Measurements from ENCODE around the gene AKR1B1. TPM values are rescaled to one million over a fixed set of nuclear protein-coding genes. Genes with fewer than 3 reads are reported as not detected.

AKR1B1 gene
- total RNA-seq, 1 experiment from 2014 or later = 135 TPM

- DNase-seq (ENCODE audit: low spot score) (no peak), ATAC-seq (no peak)
- no peaks in the 10 kb centered on the region for H3K27me3 Mint-ChIP-seq (ENCODE audit: low read depth)
- ChIA-PET CTCF (no interaction called here), POLR2A (no interaction called here)
- H3K4me1 Mint-ChIP-seq = no peaks in the 10 kb centered on the region
- no peaks in the 10 kb centered on the region for H3K36me3 Mint-ChIP-seq
- H3K9me3 Mint-ChIP-seq = no peaks in the 10 kb centered on the region
- H3K27ac Mint-ChIP-seq = no peak overlapping the region
- TF ChIP-seq JAZF1 (CRISPR knock-in tag; IDR thresholded peaks at IDR 0.05) = no peak
- TF ChIP-seq IRF1 (CRISPR knock-in tag; IDR thresholded peaks at IDR 0.05) = no peak
- no peak for TF ChIP-seq CREB1 (CRISPR knock-in tag; IDR thresholded peaks at IDR 0.05)
- TF ChIP-seq GABPB1 (CRISPR knock-in tag; IDR thresholded peaks at IDR 0.05) = no peak
- no peak for TF ChIP-seq AR (CRISPR knock-in tag; IDR thresholded peaks at IDR 0.05)
- no peak for TF ChIP-seq SP1 (CRISPR knock-in tag; conservative IDR thresholded peaks at IDR 0.05)
- no peak for TF ChIP-seq ZNF396 (CRISPR knock-in tag; IDR thresholded peaks at IDR 0.05; ENCODE audit: borderline replicate concordance)
- no peak for TF ChIP-seq IRF2 (CRISPR knock-in tag; IDR thresholded peaks at IDR 0.05; ENCODE audit: borderline replicate concordance, low read depth)
- no peak for TF ChIP-seq ZNF532 (CRISPR knock-in tag; IDR thresholded peaks at IDR 0.05; ENCODE audit: borderline replicate concordance)
- no peak for TF ChIP-seq PRDM15 (CRISPR knock-in tag; IDR thresholded peaks at IDR 0.05)
- H3K4me3 Mint-ChIP-seq = no peak overlapping the region
Measured at GRCh38 chr7:134395604-134396003, 63.3 kb downstream of the AKR1B1 start.

GRCh38 chr7:134394056-134394455, 64.8 kb downstream of the AKR1B1 start:
- Mint-ChIP-seq H3K27me3 (ENCODE audit: low read depth) (no peaks in the 10 kb centered on the region), H3K9me3 (no peaks in the 10 kb centered on the region), H3K4me1 (no peaks in the 10 kb centered on the region), H3K27ac (no peak overlapping the region), H3K36me3 (no peaks in the 10 kb centered on the region), H3K4me3 (no peak overlapping the region)
- ChIA-PET POLR2A (no interaction called here), CTCF (no interaction called here)
- no peak for TF ChIP-seq GTF2I (CRISPR knock-in tag; conservative IDR thresholded peaks at IDR 0.05)
- no peak for TF ChIP-seq TEAD1 (CRISPR knock-in tag; IDR thresholded peaks at IDR 0.05)
- TF ChIP-seq CDX4 (CRISPR knock-in tag; IDR thresholded peaks at IDR 0.05; ENCODE audit: borderline replicate concordance) = no peak
- TF ChIP-seq EMX1 (CRISPR knock-in tag; IDR thresholded peaks at IDR 0.05) = no peak
- no peak for TF ChIP-seq E2F1 (CRISPR knock-in tag; IDR thresholded peaks at IDR 0.05)
- no peak for TF ChIP-seq GRHL2 (CRISPR knock-in tag; IDR thresholded peaks at IDR 0.05; ENCODE audit: insufficient replicate concordance, severe bottlenecking)
- no peak for TF ChIP-seq MLX (CRISPR knock-in tag; IDR thresholded peaks at IDR 0.05)
- TF ChIP-seq ZNF425 (CRISPR knock-in tag; conservative IDR thresholded peaks at IDR 0.05) = no peak
- DNase-seq (ENCODE audit: low spot score) (no peak), ATAC-seq (no peak)
